ENCODE results near the gene KDSR. TPM values are rescaled to one million over a fixed set of nuclear protein-coding genes. Genes with fewer than 3 reads are reported as not detected.
A peak's percentile ranks its signal among the peaks of the same experiment; 100 is the strongest.

The KDSR gene
- total and polyA plus RNA-seq, 2 of the 13 experiments (the other 11 are each of a cell fraction or from before 2014, with no cell fraction given): 10.4 to 20.9 TPM

GRCh38 chr18:63367053-63367953 lies at the start of gene KDSR (continued):
- TF ChIP-seq PAXIP1 (CRISPR knock-in tag; conservative IDR thresholded peaks at IDR 0.05) (peak; percentile 75), KLF6 (CRISPR knock-in tag; IDR thresholded peaks at IDR 0.05) (0 out of 2 replicates have a peak, but pooled peaks have one; percentile 67), ZNF136 (CRISPR knock-in tag; IDR thresholded peaks at IDR 0.05; ENCODE audit: low read depth) (0 out of 2 replicates have a peak, but pooled peaks have one; percentile 46), CHCHD3 (CRISPR knock-in tag; IDR thresholded peaks at IDR 0.05) (peak; percentile 47; the same call in 1 of the 2 replicates), FOXJ3 (CRISPR knock-in tag; IDR thresholded peaks at IDR 0.05; ENCODE audit: borderline replicate concordance) (peak; percentile 75; the same call in 1 of the 2 replicates), AGO1 (IDR thresholded peaks at IDR 0.05; ENCODE audit: low read depth, low read length, poor library complexity, severe bottlenecking) (no peak), XBP1 (CRISPR knock-in tag; IDR thresholded peaks at IDR 0.05) (peak; percentile 79), YEATS4 (CRISPR knock-in tag; IDR thresholded peaks at IDR 0.05; ENCODE audit: borderline replicate concordance) (peak; percentile 88), ZNF232 (CRISPR knock-in tag; IDR thresholded peaks at IDR 0.05; ENCODE audit: borderline replicate concordance) (no peak; the same call in 1 of the 2 replicates)
- TF ChIP-seq, protein P1, sequence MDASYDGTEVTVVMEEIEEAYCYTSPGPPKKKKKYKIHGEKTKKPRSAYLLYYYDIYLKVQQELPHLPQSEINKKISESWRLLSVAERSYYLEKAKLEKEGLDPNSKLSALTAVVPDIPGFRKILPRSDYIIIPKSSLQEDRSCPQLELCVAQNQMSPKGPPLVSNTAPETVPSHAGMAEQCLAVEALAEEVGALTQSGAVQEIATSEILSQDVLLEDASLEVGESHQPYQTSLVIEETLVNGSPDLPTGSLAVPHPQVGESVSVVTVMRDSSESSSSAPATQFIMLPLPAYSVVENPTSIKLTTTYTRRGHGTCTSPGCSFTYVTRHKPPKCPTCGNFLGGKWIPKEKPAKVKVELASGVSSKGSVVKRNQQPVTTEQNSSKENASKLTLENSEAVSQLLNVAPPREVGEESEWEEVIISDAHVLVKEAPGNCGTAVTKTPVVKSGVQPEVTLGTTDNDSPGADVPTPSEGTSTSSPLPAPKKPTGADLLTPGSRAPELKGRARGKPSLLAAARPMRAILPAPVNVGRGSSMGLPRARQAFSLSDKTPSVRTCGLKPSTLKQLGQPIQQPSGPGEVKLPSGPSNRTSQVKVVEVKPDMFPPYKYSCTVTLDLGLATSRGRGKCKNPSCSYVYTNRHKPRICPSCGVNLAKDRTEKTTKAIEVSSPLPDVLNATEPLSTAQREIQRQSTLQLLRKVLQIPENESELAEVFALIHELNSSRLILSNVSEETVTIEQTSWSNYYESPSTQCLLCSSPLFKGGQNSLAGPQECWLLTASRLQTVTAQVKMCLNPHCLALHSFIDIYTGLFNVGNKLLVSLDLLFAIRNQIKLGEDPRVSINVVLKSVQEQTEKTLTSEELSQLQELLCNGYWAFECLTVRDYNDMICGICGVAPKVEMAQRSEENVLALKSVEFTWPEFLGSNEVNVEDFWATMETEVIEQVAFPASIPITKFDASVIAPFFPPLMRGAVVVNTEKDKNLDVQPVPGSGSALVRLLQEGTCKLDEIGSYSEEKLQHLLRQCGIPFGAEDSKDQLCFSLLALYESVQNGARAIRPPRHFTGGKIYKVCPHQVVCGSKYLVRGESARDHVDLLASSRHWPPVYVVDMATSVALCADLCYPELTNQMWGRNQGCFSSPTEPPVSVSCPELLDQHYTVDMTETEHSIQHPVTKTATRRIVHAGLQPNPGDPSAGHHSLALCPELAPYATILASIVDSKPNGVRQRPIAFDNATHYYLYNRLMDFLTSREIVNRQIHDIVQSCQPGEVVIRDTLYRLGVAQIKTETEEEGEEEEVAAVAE (CRISPR knock-in tag; IDR thresholded peaks at IDR 0.05; ENCODE audit: borderline replicate concordance): peak; percentile 53
- TF ChIP-seq, protein P2, sequence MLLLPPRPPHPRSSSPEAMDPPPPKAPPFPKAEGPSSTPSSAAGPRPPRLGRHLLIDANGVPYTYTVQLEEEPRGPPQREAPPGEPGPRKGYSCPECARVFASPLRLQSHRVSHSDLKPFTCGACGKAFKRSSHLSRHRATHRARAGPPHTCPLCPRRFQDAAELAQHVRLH (CRISPR knock-in tag; IDR thresholded peaks at IDR 0.05; ENCODE audit: borderline replicate concordance, low read depth): peak; percentile 75; the same call in 1 of the 2 replicates
- TF ChIP-seq, protein P3, sequence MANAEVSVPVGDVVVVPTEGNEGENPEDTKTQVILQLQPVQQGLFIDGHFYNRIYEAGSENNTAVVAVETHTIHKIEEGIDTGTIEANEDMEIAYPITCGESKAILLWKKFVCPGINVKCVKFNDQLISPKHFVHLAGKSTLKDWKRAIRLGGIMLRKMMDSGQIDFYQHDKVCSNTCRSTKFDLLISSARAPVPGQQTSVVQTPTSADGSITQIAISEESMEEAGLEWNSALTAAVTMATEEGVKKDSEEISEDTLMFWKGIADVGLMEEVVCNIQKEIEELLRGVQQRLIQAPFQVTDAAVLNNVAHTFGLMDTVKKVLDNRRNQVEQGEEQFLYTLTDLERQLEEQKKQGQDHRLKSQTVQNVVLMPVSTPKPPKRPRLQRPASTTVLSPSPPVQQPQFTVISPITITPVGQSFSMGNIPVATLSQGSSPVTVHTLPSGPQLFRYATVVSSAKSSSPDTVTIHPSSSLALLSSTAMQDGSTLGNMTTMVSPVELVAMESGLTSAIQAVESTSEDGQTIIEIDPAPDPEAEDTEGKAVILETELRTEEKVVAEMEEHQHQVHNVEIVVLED (CRISPR knock-in tag; IDR thresholded peaks at IDR 0.05; ENCODE audit: borderline replicate concordance): peak; percentile 76; the same call in 1 of the 2 replicates
- TF ChIP-seq, protein P4, sequence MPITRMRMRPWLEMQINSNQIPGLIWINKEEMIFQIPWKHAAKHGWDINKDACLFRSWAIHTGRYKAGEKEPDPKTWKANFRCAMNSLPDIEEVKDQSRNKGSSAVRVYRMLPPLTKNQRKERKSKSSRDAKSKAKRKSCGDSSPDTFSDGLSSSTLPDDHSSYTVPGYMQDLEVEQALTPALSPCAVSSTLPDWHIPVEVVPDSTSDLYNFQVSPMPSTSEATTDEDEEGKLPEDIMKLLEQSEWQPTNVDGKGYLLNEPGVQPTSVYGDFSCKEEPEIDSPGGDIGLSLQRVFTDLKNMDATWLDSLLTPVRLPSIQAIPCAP (CRISPR knock-in tag; IDR thresholded peaks at IDR 0.05; ENCODE audit: low read depth): peak; percentile 89; the same call in 1 of the 2 replicates
- TF ChIP-seq, protein P5, sequence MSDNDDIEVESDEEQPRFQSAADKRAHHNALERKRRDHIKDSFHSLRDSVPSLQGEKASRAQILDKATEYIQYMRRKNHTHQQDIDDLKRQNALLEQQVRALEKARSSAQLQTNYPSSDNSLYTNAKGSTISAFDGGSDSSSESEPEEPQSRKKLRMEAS (IDR thresholded peaks at IDR 0.05): peak; percentile 40

Measured in HepG2 (cell line).